ENCODE measurements around the gene MR1. TPM values are rescaled to one million over a fixed set of nuclear protein-coding genes. Genes with fewer than 3 reads are reported as not detected.

The MR1 gene
- total and polyA plus RNA-seq, 9 of the 15 experiments (the other 6 are each of a cell fraction or from before 2014, with no cell fraction given): 9.7 to 21.7 (median 15.6) TPM

GRCh38 chr1:181103399-181103798 lies 69.6 kb downstream of the MR1 start:
- Histone ChIP-seq H2AFZ (ENCODE audit: low read depth, low read length) (no peak overlapping the region), H3K27me3 (ENCODE audit: control insufficient read depth in 2 of 2, insufficient read depth in 2 of 2, low read length in 2 of 2) (no peaks in the 10 kb centered on the region), H3K9me1 (ENCODE audit: control insufficient read depth, insufficient read depth, low read length) (no peaks in the 10 kb centered on the region), H3K4me3 (no peak overlapping the region), H3K9ac (ENCODE audit: insufficient read depth in 1 of 2, low read depth in 2 of 2, low read length in 2 of 2) (no peak overlapping the region), H4K20me1 (replicated peaks; ENCODE audit: control insufficient read depth, insufficient read depth, low read length) (no peaks in the 10 kb centered on the region), H3K4me1 (replicated peaks in 1 of 2; ENCODE audit: control insufficient read depth in 2 of 2, insufficient read depth in 2 of 2, low read length in 2 of 2) (peaks cover 34 to 83% of the 10 kb centered on the region in 2 experiments), H3K79me2 (ENCODE audit: control insufficient read depth, insufficient read depth, low read length) (peaks cover 4% of the 10 kb centered on the region; the same call in 1 of the 3 replicates), H3K4me2 (ENCODE audit: insufficient read depth, low read length) (no peak overlapping the region), H3K36me3 (ENCODE audit: control insufficient read depth, insufficient read depth, low read length) (no peaks in the 10 kb centered on the region), H3K9me3 (replicated peaks; ENCODE audit: control insufficient read depth, insufficient read depth, low read depth, low read length) (no peaks in the 10 kb centered on the region), H3K27ac (ENCODE audit: extremely low read depth, low read depth, low read length) (no peak overlapping the region)
- ChIA-PET CTCF (ENCODE audit: low intra/inter-chr PET ratio) (interaction anchor here (0.6 kb wide), 1 partner anchor 220 kb away, joined by 3 read pairs; no protein-coding TSS in a partner anchor), POLR2A (interaction anchor here (0.6 to 12.3 kb wide), 7 partner anchors 13 to 518 kb away, joined by 3 to 257 read pairs (median 7); partner anchors contain the start of gene IER5)
- no peak for ATAC-seq
- no peak for FAIRE-seq
- no TSS peak for BruUV-seq (replicated peaks)
- WGBS (ENCODE audit: insufficient coverage, low coverage, missing lambda C conversion rate): 86% methylated on average over 7 of the region's 7 CpGs
- DNase-seq (ENCODE audit: extremely low read depth in 1 of 4, low spot score in 3 of 4): no peak
- in situ Hi-C loops (cut with MboI) (no loop called here), intact Hi-C loops (cut with micrococcal nuclease) (no loop called here)
- TF ChIP-seq DDX20 (tag; IDR thresholded peaks at IDR 0.05; ENCODE audit: low read depth) (no peak), ZNF282 (CRISPR knock-in tag; IDR thresholded peaks at IDR 0.05) (no peak), NFXL1 (CRISPR knock-in tag; IDR thresholded peaks at IDR 0.05) (no peak), ZBTB49 (CRISPR knock-in tag; IDR thresholded peaks at IDR 0.05; ENCODE audit: borderline replicate concordance) (no peak), PHF21A (IDR thresholded peaks at IDR 0.05; ENCODE audit: borderline replicate concordance, low read depth) (no peak), ESRRA (IDR thresholded peaks at IDR 0.05; ENCODE audit: borderline replicate concordance, low read depth) (no peak), NFRKB (IDR thresholded peaks at IDR 0.05; ENCODE audit: low read depth) (no peak), KAT7 (CRISPR knock-in tag; IDR thresholded peaks at IDR 0.05; ENCODE audit: borderline replicate concordance) (no peak), MAFF (IDR thresholded peaks at IDR 0.05; ENCODE audit: low read length) (no peak)
- TF ChIP-seq, protein P1, sequence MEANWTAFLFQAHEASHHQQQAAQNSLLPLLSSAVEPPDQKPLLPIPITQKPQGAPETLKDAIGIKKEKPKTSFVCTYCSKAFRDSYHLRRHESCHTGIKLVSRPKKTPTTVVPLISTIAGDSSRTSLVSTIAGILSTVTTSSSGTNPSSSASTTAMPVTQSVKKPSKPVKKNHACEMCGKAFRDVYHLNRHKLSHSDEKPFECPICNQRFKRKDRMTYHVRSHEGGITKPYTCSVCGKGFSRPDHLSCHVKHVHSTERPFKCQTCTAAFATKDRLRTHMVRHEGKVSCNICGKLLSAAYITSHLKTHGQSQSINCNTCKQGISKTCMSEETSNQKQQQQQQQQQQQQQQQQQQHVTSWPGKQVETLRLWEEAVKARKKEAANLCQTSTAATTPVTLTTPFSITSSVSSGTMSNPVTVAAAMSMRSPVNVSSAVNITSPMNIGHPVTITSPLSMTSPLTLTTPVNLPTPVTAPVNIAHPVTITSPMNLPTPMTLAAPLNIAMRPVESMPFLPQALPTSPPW (CRISPR knock-in tag; IDR thresholded peaks at IDR 0.05): no peak
